Left colon (tissue), 2 donors: ENCODE data around the gene ASB7. TPM values are rescaled to one million over a fixed set of nuclear protein-coding genes. Genes with fewer than 3 reads are reported as not detected.
"Not testable (repeated sequence)": the region's sequence is repeated elsewhere in the genome, so short reads cannot be mapped to it uniquely, and the experiment has no call there.

Source experiments
- ATAC-seq: fragments of 200-7000 bp; cut with Tn5 transposase; one replicate; pipeline ENCODE4 v1.9.1; 2020; ENCODE audit warnings: mild to moderate bottlenecking, moderate library complexity
- DNase-seq, 2 donors: peaks; one replicate each; pipeline ENCODE4 v3.0.0-alpha.2; 2020
- intact Hi-C, 2 donors: fragments of 100-400 bp; cut with DNase I in 1 of 2; cut with micrococcal nuclease in 1 of 2; formaldehyde crosslinking; loops; one replicate each; pipeline versions ENCODE4 v1.11.2 to v1.14.0; 2022; cut with DNase I, micrococcal nuclease
- long read RNA-seq: library from polyadenylated mRNA; unstranded; transcript quantifications from one replicate; pipeline ENCODE4 v2.0.0, GENCODE V29; 2021
- total RNA-seq, 2 donors: library from RNA; stranded (reverse); fragmentation: NEBNext Ultra II Directional; extraction: Animal tissue kit (Norgen Biotek cat#: 25700); gene quantifications; one replicate each; pipeline ENCODE4 v1.2.1, GENCODE V29; 2021
- donor health status: DM: no; HTN: no; CAD: no.
- donor health status: DM: yes; HTN: yes; CAD: no.

The ASB7 gene
- total RNA-seq = 10 to 100 TPM; 26.7 to 26.8 TPM
- long read RNA-seq, full-length matches to known transcripts = 9 of 25 reads
- long read RNA-seq, partial matches to known transcripts = 16 of 25 reads
- long read RNA-seq, other reads (novel, unspliced or antisense) = 0 of 25 reads

GRCh38 chr15:100602064-100602822 is at the start of gene ASB7, which contains the start of gene LINS1:
Gene ASB7 (plus strand): TSS chr15:100602589. CDS start chr15:100612217, 9,628 bp downstream.
Gene LINS1 (minus strand): TSS chr15:100602184. CDS start chr15:100580842, 21,342 bp downstream.
- ATAC-seq (peak; percentile 92), DNase-seq (peak; percentile 100)
- intact Hi-C loops = no loop called here

- DNase-seq (no peak), ATAC-seq (no peak)
- intact Hi-C loops = no loop called here
These were observed 48.9 kb upstream of the ASB7 start for GRCh38 chr15:100553468-100553867.

GRCh38 chr15:100558771-100559254 is 43.6 kb upstream of the ASB7 start:
- DNase-seq = no peak
- no peak for ATAC-seq
- intact Hi-C loops = no loop called here

- ATAC-seq (no peak), DNase-seq (no peak)
- intact Hi-C loops = no loop called here
These were observed 43.1 kb upstream of the ASB7 start for GRCh38 chr15:100559330-100559729.

- DNase-seq (no peak), ATAC-seq (no peak)
- intact Hi-C loops = no loop called here
These were observed 42.1 kb upstream of the ASB7 start for GRCh38 chr15:100560323-100560722.

- DNase-seq (no peak), ATAC-seq (no peak)
- intact Hi-C loops = no loop called here
These were observed 36.8 kb upstream of the ASB7 start for GRCh38 chr15:100565591-100565990.

- ATAC-seq = no peak
- intact Hi-C loops = no loop called here
- DNase-seq = no peak
These were observed 35.4 kb upstream of the ASB7 start for GRCh38 chr15:100566850-100567628.

GRCh38 chr15:100569391-100569790 is 33.0 kb upstream of the ASB7 start:
- intact Hi-C loops = no loop called here
- DNase-seq = no peak
- no peak for ATAC-seq

- intact Hi-C loops = loop anchor here in 1 of 2 donors (5.0 kb wide), 1 partner anchor 223 kb away; no protein-coding TSS in a partner anchor
- no peak for ATAC-seq
- no peak for DNase-seq
These were observed 32.1 kb upstream of the ASB7 start for GRCh38 chr15:100570275-100570674.

GRCh38 chr15:100570735-100571313 is 31.6 kb upstream of the ASB7 start:
- DNase-seq = no peak
- intact Hi-C loops = loop anchor here in 1 of 2 donors (5.0 kb wide), 1 partner anchor 224 kb away; no protein-coding TSS in a partner anchor
- no peak for ATAC-seq

- ATAC-seq (no peak), DNase-seq (no peak)
- intact Hi-C loops = loop anchor here in 1 of 2 donors (5.0 kb wide), 1 partner anchor 224 kb away; no protein-coding TSS in a partner anchor
These were observed 30.7 kb upstream of the ASB7 start for GRCh38 chr15:100571592-100572167.

- intact Hi-C loops = loop anchor here in 1 of 2 donors (5.0 kb wide), 1 partner anchor 225 kb away; no protein-coding TSS in a partner anchor
- DNase-seq (no peak), ATAC-seq (no peak)
These were observed 29.9 kb upstream of the ASB7 start for GRCh38 chr15:100572362-100572983.

GRCh38 chr15:100573526-100573925 is 28.9 kb upstream of the ASB7 start:
- ATAC-seq (no peak), DNase-seq (no peak)
- intact Hi-C loops = loop anchor here in 1 of 2 donors (5.0 kb wide), 1 partner anchor 226 kb away; no protein-coding TSS in a partner anchor

- ATAC-seq = no peak
- intact Hi-C loops = no loop called here
- no peak for DNase-seq
These were observed 22.0 kb upstream of the ASB7 start for GRCh38 chr15:100580414-100580813.

- DNase-seq (no peak), ATAC-seq (no peak)
- intact Hi-C loops = no loop called here
These were observed 13.6 kb upstream of the ASB7 start for GRCh38 chr15:100588638-100589242.

GRCh38 chr15:100591163-100591562 is 11.2 kb upstream of the ASB7 start:
- intact Hi-C loops, DNase-seq, ATAC-seq: not testable (repeated sequence)

- DNase-seq = no peak
- ATAC-seq = no peak
- intact Hi-C loops = no loop called here
These were observed 10.6 kb upstream of the ASB7 start for GRCh38 chr15:100591835-100592234.

GRCh38 chr15:100592898-100593297 is 9.5 kb upstream of the ASB7 start:
- no peak for DNase-seq
- ATAC-seq = no peak
- intact Hi-C loops = no loop called here
